Right ventricle myocardium superior (tissue), 1 donor: ENCODE measurements around the gene SSH2. TPM values are rescaled to one million over a fixed set of nuclear protein-coding genes. Genes with fewer than 3 reads are reported as not detected.
"Not testable (repeated sequence)": the region's sequence is repeated elsewhere in the genome, so short reads cannot be mapped to it uniquely, and the experiment has no call there.

ENCODE experiments used
- ATAC-seq: fragments of 200-7000 bp; cut with Tn5 transposase; one replicate; pipeline ENCODE4 v1.9.1; 2020; ENCODE audit warnings: mild to moderate bottlenecking; ENCODE audit not compliant: poor library complexity
- DNase-seq: peaks from one replicate; pipeline ENCODE4 v3.0.0-alpha.2; 2020
- intact Hi-C: fragments of 100-400 bp; cut with DNase I; formaldehyde crosslinking; loops from one replicate; pipeline ENCODE4 v1.11.2; 2022
- total RNA-seq: library from RNA; stranded (reverse); fragmentation: NEBNext Ultra II Directional; extraction: Animal tissue kit (Norgen Biotek cat#: 25700); gene quantifications from one replicate; pipeline ENCODE4 v1.2.1, GENCODE V29; 2021
- donor health status: DM: no; HTN: yes; CAD: no; lungs with severe emphysema.

SSH2 gene
- total RNA-seq, 1 donor from 2014 or later, result 31.3 TPM

DNA sequence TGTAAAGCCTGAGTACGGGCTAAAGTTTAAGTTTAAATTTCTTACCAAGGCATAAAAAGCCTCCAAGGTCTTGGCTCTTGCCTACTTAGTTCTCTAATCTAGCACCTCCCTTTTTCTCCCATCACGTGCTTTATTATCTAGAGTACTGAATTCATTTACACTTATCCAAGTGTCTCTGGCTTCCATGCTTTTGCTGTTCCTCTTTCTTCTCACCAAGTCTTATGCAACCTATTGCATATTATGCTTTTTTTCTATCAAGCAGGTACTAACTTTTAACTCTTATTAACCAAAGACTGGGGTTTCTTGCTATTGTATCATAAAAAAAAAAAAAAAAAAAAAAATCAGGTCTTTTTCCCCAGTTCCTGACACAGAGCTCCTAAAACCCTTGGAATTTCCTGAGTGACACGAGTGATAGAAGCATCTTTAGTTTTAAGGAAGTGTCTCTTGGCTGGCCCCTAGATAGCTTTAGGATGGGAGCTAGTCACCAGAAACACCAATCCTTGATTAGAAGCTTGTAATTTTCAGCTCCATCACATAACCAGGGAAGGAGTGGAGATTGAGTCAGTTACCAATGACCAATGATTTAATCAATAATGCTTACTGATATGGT, 44.9 kb downstream of the SSH2 start:
- intact Hi-C loops, result no loop called here
- no peak for DNase-seq

DNA sequence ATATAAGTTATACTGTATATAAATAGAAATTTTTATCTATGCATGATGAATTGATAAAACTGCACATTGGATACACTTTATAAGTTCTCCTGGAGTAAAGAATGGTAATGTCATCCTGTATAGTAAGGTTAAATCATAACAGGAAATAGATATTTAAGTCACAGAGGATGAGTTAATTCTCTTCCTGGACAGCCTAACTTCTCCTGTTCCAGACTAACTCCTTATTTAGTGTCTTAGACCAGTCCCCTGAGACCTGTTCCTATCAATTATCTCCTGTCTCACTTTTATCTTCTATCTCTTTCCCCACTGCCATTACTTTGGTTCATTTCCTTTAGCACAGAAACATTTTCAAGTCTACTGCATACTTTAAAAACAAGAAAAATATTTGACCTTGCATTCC, 46.5 kb downstream of the SSH2 start:
- DNase-seq (no peak), ATAC-seq (no peak)
- intact Hi-C loops, result no loop called here

More for the DNA sequence above, 44.9 kb downstream of the SSH2 start:
- ATAC-seq, result no peak

DNA sequence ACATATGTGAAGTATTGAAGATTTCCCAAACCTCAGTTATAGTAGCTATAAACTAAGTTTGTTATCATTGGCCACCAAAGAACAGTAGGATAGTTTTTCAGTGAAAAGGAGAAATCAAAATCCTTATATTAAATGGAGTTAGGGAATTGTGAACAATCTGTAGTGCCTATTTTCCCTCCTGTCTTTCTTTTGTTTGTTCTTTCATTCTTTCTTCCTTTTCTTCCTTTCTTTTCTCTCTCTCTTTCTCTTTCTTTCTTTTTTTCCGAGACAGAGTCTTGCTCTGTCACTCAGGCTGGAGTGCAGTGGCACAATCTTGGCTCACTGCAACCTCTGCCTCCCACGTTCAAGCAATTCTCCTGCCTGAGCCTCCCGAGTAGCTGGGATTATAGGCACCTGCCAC, 48.8 kb downstream of the SSH2 start:
- no peak for ATAC-seq
- no peak for DNase-seq
- intact Hi-C loops, result no loop called here

DNA sequence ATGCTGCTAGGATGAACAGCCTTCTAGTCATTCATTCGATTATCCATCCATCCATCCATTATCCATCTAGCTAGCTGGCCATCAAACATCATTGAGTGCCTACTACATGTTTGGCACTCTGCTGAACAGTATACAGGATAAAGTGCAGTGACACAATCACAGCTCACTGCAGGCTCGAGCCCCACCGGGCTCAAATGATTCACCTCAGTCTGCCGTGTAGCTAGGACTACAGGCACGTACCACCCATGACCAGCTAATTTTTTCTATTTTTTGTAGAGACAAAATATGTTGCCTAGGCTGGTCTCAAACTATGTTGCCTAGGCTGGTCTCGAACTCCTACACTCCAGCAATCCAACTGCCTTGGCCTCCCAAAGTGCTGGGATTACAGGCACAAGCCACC, 50.0 kb downstream of the SSH2 start:
- intact Hi-C loops, result no loop called here
- ATAC-seq, result no peak
- DNase-seq, result no peak

DNA sequence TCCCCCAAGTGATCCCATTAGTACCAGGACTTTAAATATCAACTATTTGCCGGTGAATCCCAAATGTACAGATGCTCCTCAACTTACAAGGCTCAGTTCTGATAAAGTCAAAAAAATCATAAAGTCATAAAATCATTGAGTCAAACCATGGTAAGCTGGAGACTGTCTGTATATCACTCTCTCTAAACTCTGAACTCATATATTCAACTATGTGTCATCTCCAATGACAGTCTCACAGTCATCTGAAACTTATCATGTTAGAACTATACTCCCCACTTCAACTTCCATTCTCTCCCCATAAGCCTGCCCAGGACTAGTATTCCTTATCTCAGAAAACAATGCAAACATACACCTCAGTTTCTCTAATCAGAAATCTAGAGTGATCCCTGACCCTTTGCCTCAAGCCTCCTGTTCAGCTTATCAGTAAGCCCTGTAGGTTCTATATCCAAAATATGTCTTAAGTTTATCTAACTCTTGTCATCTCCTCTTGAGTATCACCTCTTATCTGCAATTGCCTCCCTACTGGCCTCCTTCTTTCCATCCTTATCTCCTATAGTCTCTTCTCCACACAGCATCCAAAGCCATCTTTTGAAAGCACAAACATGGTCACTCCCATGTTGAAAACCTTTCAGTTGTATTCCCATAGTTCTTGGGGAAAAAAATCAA, 55.0 kb downstream of the SSH2 start:
- DNase-seq, result no peak
- intact Hi-C loops, result no loop called here
- no peak for ATAC-seq

DNA sequence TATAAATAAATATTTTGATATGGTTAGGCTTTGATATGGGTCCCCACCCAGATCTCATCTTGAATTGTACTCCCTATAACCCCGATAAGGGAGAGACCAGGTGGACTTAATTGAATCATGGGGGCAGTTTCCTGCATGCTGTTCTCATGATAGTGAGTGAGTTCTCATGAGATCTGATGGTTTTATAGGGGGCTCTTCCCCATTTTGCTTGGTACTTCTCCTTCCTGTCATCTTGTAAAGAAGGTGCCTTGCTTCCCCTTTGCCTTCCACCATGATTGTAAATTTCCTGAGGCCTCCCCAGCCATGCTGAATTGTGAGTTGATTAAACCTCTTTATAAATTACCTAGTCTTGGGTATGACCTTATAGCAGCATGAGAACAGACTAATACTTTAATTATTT, 55.7 kb downstream of the SSH2 start:
- ATAC-seq, result not testable (repeated sequence)

DNA sequence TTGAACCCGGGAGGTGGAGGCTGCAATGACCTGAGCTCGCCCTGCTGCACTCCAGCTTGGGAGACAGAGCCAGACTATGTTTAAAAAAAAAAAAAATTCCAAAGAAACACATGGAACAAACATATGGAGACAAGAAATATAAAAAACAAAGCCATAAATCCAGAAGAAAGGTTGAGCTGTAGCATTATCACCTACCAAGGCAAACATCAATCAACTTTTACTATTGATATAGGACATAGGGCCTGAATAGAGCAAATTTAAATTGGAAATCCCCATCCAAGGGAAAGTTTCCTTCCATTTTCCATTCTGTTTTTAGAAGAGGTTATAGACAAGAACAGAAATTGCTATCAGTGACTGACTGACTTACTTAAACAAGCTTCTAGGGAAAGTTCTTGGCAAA, 56.6 kb downstream of the SSH2 start:
- intact Hi-C loops, result no loop called here
- DNase-seq (no peak), ATAC-seq (no peak)

More for the DNA sequence above, 55.7 kb downstream of the SSH2 start:
- DNase-seq, intact Hi-C loops: not testable (repeated sequence)

DNA sequence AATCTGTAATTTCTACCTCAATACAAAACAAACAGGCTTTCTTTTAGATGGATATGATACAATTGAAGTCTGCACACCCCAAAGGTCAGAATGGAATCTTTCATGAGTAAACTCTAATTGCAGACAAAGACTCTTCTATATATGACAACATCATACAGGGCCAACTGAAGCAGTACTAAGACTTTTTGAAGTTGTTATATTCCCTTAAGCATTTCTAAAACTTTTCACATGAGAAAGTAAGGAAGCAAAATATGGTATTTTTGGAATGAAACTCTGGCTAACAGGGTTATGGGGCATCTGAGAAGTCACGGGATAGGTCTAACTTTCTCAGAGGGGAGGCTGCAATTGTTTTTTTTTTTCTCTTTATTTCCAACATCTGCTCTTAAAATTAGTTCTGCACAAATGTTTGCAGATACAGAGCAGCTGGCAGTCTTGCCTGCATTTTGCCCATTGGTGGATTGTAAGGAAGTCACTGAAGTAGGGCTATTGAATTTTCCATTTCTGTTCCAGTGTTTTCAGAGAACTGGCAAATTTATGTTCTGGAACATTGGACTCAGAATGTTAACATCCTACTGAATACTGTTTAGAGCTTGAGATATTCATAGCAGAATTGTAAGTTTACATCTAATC, 59.1 kb downstream of the SSH2 start:
- ATAC-seq, result no peak
- intact Hi-C loops, result no loop called here
- no peak for DNase-seq

DNA sequence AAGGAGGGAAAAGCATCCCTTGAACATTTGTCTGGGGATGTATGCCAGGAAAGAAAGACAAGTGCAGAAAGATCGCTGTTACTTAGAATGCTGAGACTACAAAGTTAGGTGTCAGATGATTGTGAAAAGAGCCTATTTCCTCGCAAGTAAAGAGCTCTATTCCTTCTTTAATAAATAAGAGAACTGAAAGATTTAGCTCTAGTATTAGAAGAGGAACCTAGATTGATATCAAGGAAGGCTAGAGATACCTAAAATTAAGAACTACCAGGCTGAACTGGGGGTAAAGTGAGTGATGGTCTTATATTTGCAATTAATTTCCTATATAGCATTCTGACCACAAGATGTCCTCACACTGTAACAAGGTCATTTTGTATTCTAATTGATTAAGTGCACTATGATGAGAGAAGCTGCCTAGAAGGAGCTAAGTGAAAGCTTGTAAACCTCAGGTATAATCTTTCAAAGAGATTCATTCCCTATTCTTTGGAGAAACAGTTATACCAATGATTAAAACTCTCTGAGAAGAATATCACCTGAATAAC, 62.3 kb downstream of the SSH2 start:
- intact Hi-C loops, result loop anchor here (10.0 kb wide), 1 partner anchor 57 kb away; no protein-coding TSS in a partner anchor
- DNase-seq (no peak), ATAC-seq (no peak)

DNA sequence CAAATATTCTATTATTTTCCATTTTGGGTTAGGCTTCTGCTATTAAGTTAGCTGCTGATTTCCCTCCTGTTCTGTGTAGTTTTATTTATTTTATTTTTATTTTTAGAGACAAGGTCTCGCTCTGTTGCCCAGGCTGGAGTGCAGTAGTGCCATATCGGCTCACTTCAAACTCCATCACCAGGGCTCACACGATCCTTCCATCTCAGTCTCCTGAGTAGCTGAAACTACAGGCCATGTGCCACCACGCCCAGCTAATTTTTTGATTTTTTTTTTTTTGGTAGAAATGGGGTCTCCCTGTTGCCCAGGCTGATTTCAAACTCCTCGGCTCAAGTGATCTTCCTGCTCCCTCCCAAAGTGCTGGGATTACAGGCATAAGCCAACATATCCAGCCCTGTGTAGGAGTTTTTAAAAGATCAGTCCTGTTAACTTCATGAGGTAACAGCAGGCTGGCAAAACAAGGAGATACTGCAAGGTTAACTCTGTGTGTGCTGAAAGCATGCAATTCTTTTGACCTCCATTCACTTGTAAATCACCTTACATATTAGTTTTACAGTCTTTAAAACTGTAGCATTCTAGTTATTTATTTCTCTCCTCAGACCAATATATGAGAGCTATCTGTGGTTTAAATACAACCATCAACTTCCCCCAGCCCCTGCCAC, 63.2 kb downstream of the SSH2 start:
- DNase-seq (no peak), ATAC-seq (no peak)
- intact Hi-C loops, result loop anchor here (10.0 kb wide), 1 partner anchor 58 kb away; no protein-coding TSS in a partner anchor

DNA sequence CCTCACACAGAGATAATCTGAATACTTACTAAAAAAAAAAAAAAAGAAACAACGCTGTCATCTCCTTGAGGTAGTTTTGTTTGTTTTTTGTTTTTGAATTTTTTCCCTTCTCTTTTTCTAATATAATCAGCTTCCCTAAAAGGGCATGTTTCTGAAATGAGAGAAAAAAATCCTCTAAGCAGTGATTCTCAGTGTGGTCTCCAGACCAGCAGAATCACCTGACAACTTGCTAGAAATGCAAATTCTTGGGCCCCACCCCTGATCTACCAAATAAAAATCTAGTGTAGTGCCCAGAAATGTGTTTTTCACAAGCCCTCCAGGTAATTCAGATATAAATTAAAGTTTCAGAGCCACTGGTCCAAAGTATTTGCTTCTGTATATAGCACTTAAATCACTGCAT, 65.4 kb downstream of the SSH2 start:
- no peak for ATAC-seq
- DNase-seq, result no peak
- intact Hi-C loops, result loop anchor here (10.0 kb wide), 1 partner anchor 60 kb away; no protein-coding TSS in a partner anchor

DNA sequence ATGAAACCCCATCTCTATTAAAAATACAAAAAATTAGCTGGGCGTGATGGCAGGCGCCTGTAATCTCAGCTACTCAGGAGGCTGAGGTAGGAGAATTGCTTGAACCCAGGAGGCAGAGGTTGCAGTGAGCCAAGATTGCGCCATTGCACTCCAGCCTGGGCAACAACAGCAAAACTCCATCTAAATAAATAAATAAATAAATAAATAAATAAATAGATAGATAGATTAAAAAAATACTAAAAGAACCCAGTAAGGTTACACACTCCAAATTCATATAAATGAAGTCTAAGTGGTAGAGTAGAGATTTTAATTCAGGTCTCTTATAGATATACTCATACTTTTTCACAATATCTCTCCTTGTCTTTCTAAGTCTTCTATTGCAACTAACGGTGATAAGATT, 65.9 kb downstream of the SSH2 start:
- not testable (repeated sequence) for ATAC-seq, DNase-seq

DNA sequence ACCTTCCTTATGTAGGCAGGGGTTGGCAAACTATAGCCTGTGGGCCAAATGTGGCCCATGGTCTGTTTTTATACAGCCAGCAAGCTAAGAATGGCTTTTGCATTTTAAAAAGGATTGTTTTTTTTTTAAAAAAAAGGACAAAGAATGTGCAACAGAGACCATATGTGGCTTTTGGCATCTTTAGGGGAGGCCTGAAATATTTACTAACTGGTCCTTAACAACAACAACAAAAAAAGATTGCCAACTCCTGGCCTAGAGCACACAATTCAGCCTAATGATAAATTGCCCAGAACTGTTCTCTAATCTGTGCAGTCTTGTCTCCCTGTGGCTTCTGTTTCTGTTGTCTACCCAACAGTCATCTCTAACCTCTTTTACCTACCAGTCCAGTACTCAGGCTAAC, 67.1 kb downstream of the SSH2 start:
- intact Hi-C loops, result loop anchor here (10.0 kb wide), 1 partner anchor 62 kb away; no protein-coding TSS in a partner anchor
- ATAC-seq (no peak), DNase-seq (no peak)

More for the DNA sequence above, 65.9 kb downstream of the SSH2 start:
- intact Hi-C loops, result loop anchor here (10.0 kb wide), 1 partner anchor 61 kb away; no protein-coding TSS in a partner anchor

DNA sequence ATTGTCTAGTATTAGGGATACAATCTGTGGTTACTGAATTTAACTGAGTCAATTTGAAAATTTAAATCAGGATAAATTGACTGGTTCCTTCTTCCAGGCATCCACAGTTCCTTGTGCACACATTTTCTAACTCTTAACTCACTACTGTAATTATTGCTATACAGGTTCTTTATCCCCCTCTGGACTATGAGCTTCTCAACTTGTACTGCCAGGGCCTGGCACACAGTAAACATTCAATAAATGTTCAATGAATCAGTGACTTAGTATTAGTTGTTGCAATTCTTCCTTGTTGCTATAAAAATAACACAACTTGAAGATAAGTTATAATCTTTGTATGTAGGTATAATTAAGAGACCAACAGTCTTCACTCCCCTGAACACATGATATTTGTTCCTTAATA, 67.9 kb downstream of the SSH2 start:
- ATAC-seq (no peak), DNase-seq (no peak)
- intact Hi-C loops, result loop anchor here (10.0 kb wide), 1 partner anchor 63 kb away; no protein-coding TSS in a partner anchor

DNA sequence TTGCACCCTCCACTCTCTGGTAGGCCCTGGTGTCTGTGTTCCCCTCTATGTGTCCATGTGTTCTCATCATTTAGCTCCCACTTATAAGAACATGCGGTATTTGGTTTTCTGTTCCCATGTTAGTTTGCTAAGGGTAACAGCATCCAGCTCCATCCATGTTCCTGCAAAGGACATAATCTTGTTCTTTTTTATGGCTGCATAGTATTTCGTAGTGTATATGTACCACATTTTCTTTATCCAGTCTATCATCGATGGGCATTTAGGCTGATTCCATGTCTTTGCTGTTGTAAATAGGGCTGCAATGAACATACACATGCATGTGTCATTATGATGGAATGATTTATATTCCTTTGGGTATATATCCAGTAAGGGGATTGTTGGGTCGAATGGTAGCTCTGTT, 70.6 kb downstream of the SSH2 start:
- ATAC-seq, intact Hi-C loops, DNase-seq: not testable (repeated sequence)

DNA sequence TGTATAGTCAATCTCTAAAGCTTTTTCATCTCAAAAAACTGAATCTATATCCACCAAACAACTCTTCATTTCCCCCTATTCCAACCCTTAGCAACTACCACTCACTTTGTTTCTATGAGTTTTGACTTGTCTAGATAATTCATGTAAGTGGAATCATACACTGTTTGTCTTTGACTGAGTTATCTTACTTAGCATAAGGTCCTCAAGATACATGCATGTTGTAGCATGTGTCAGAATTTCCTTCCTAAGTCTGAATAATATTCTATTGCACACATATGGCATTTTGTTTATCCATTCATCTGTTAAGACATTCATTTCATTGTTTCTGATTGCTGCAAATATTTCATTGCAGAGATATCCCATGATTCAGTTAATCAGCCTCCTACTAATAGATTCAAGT, 72.2 kb downstream of the SSH2 start:
- DNase-seq (no peak), ATAC-seq (no peak)
- intact Hi-C loops, result no loop called here

DNA sequence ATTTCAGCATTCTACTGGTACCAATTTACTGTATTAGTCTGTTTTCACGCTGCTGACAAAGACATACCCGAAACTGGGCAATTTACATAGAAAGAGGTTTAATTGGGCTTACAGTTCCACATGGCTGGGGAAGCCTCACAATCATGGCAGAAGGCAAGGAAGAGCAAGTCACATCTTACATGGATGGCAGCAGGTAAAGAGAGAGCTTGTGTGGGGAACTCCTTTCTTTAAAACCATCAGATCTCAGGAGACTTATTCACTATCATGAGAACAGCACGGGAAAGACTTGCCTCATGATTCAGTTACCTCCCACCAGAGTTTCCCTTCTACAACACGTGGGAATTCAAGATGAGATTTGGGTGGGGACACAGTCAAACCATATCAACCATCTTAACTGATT, 72.9 kb downstream of the SSH2 start:
- intact Hi-C loops, ATAC-seq, DNase-seq: not testable (repeated sequence)

DNA sequence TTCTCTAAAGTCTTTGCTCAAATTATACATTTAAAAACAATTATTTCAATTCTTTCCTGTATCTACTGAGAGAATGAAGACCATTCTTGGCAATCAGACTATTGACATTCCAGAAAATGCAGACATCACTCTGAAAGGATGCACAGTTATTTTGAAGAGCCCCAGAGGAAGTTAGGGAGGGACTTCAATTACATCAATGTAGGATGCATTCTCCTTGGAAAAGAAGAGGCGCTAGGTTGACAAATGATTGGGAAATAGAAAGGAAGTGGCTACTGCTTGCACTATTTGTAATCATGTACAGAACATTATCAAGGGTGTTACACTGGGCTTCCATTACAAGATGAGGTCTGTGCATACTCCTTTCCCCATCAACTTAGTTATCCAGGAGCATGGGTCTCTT, 74.3 kb downstream of the SSH2 start:
- ATAC-seq, result no peak
- intact Hi-C loops, result no loop called here
- DNase-seq, result no peak

DNA sequence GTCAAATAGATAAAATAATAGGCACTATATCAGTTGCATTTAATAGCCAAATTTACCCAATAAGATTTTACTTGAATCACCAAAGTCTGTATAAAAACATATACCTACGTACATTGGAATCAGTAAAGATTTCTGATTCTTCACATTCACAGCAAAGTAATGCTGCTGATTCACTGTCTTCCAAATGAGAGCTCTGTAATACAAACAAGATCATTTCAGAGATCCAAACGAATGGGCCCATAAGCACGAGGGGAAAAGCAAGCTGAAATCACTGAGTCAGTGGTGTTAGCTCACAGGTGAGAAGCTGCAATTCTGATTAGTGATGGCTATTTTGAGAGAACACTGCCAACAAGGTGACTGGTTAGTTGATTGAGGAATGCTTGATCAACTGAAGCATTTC, 81.3 kb downstream of the SSH2 start:
- DNase-seq, result no peak
- ATAC-seq, result no peak
- intact Hi-C loops, result no loop called here
